ENCODE data around the gene EIF3B.
"Not testable (repeated sequence)": the region's sequence is repeated elsewhere in the genome, so short reads cannot be mapped to it uniquely, and the experiment has no call there.

EIF3B gene

DNA sequence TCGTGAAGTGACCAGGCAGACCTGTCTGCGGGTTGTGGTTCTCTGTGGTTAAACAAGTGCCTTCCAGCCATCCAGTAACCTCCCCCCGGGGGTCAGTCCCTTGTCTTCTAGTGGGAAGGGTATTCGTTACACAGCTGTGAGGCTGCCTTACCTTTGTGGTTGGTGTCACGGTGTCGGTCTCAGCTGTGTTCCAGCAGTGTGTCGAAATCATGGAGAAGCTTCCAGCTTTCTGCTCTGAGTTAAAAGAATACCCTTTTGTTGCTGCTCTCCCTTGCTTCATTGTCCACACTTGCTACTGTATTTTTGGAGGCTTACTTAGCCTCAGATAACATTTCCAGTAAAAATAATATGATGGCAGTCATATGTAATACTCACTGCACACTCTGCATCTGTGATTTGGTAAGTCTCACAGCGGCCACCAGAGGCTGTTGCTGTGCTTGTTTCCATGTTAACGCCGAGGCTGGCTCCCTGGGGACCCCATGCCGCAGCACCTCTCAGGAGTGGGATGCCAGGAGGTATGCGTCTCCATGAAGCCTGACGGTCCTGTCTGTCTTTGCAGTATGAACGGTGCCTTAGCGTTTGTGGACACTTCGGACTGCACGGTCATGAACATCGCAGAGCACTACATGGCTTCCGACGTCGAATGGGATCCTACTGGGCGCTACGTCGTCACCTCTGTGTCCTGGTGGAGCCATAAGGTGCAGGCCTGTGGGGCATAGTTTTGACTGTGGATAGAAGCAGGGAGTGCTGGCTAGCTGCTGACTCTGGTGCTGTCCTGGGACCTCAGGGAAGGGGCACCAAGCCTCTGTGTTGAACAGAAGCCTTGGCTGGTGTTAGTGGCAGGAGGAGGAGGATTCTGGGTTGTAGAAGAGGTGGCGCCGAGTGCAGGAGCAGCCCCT, 20.5 kb downstream of the EIF3B start:
- H3F3A ChIP-seq (ENCODE audit: insufficient read depth, low read length), result no peaks in the 10 kb centered on the region
- no peak overlapping the region for H3K4me3 ChIP-seq (ENCODE audit: low read depth, low read length, poor library complexity, severe bottlenecking)
- no peak overlapping the region for H2AFZ ChIP-seq (ENCODE audit: low read length)
- H4K20me1 ChIP-seq (ENCODE audit: insufficient read depth, low read length), result no peaks in the 10 kb centered on the region
- H3K36me3 ChIP-seq (ENCODE audit: insufficient read depth, low read length), result peaks cover 93% of the 10 kb centered on the region
- no peak for TF ChIP-seq EZH2 (IDR thresholded peaks at IDR 0.05; ENCODE audit: borderline replicate concordance, low read length)
- TF ChIP-seq, protein P1, sequence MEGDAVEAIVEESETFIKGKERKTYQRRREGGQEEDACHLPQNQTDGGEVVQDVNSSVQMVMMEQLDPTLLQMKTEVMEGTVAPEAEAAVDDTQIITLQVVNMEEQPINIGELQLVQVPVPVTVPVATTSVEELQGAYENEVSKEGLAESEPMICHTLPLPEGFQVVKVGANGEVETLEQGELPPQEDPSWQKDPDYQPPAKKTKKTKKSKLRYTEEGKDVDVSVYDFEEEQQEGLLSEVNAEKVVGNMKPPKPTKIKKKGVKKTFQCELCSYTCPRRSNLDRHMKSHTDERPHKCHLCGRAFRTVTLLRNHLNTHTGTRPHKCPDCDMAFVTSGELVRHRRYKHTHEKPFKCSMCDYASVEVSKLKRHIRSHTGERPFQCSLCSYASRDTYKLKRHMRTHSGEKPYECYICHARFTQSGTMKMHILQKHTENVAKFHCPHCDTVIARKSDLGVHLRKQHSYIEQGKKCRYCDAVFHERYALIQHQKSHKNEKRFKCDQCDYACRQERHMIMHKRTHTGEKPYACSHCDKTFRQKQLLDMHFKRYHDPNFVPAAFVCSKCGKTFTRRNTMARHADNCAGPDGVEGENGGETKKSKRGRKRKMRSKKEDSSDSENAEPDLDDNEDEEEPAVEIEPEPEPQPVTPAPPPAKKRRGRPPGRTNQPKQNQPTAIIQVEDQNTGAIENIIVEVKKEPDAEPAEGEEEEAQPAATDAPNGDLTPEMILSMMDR (IDR thresholded peaks at IDR 0.05; ENCODE audit: low read length), result no peak
- no peaks in the 10 kb centered on the region for H3K79me2 ChIP-seq (ENCODE audit: insufficient read depth, low read length)
- H3K9me3 ChIP-seq (ENCODE audit: low read length), result no peaks in the 10 kb centered on the region
- no peak overlapping the region for H3K4me2 ChIP-seq (ENCODE audit: low read length)
- no peaks in the 10 kb centered on the region for H3K4me1 ChIP-seq (ENCODE audit: insufficient read depth, low read length, severe bottlenecking)
- no peaks in the 10 kb centered on the region for H3K27me3 ChIP-seq (ENCODE audit: insufficient read depth, low read length)
- H3K27ac ChIP-seq (ENCODE audit: low read depth, low read length, poor library complexity, severe bottlenecking), result no peak overlapping the region
- H3K9ac ChIP-seq (ENCODE audit: low read length), result no peak overlapping the region
- no peaks in the 10 kb centered on the region for H3K9me2 ChIP-seq (ENCODE audit: low read depth, low read length)

DNA sequence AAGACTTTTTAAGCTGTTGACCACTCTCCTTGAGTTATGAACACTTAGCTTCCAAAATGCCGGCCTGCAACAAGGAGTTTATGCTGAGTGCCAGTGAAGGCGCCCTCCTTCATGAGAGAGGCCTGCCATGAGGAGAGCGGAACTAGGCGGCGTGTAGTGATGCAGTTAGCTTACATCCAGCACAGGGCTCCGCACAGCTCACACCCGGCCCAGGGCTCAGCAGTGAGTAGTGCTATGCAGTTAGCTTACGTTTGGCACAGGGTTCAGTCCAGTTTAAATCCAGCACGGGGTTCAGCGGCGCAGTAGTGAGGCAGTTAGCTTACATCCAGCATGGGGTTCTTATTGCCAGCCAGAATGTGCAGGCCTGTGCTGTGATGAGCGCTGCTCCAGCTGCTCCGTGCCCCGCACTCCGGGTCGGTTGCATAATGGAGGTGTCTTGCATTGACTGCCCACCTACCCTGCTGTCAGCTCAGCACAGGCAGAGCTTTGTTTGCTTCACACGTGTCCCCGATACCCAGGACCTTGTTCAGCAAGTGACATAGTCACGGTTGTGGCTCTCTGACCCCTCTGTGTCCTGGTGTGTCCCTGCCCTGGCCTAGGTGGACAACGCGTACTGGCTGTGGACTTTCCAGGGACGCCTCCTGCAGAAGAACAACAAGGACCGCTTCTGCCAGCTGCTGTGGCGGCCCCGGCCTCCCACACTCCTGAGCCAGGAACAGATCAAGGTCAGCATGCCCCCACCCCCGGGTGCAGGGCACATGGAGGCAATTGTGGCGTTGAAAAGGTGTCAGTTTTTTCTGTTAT, 21.9 kb downstream of the EIF3B start:
- Histone ChIP-seq H3F3A (ENCODE audit: insufficient read depth, low read length) (no peaks in the 10 kb centered on the region), H3K9me2 (ENCODE audit: low read depth, low read length) (no peaks in the 10 kb centered on the region), H2AFZ (ENCODE audit: low read length) (no peak overlapping the region), H3K4me3 (ENCODE audit: low read depth, low read length, poor library complexity, severe bottlenecking) (no peak overlapping the region), H3K79me2 (ENCODE audit: insufficient read depth, low read length) (no peaks in the 10 kb centered on the region), H3K4me2 (ENCODE audit: low read length) (no peak overlapping the region), H4K20me1 (ENCODE audit: insufficient read depth, low read length) (no peaks in the 10 kb centered on the region), H3K27ac (ENCODE audit: low read depth, low read length, poor library complexity, severe bottlenecking) (no peak overlapping the region), H3K4me1 (ENCODE audit: insufficient read depth, low read length, severe bottlenecking) (no peaks in the 10 kb centered on the region), H3K36me3 (ENCODE audit: insufficient read depth, low read length) (peaks cover 93% of the 10 kb centered on the region), H3K27me3 (ENCODE audit: insufficient read depth, low read length) (no peaks in the 10 kb centered on the region), H3K9ac (ENCODE audit: low read length) (no peak overlapping the region), H3K9me3 (ENCODE audit: low read length) (no peaks in the 10 kb centered on the region)
- no peak for TF ChIP-seq EZH2 (IDR thresholded peaks at IDR 0.05; ENCODE audit: borderline replicate concordance, low read length)
- TF ChIP-seq, protein P1 (IDR thresholded peaks at IDR 0.05; ENCODE audit: low read length), result no peak

DNA sequence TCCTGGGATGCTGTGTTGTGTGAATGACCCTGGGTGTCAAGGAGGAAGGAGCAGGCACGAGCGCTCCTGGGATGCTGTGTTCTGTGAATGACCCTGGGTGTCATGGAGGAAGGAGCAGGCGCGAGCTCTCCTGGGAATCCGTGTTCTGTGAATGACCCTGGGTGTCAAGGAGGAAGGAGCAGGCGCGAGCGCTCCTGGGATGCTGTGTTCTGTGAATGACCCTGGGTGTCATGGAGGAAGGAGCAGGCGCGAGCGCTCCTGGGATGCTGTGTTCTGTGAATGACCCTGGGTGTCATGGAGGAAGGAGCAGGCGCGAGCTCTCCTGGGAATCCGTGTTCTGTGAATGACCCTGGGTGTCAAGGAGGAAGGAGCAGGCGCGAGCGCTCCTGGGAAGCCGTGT, 22.9 kb downstream of the EIF3B start:
- not testable (repeated sequence) for H4K20me1 ChIP-seq (ENCODE audit: insufficient read depth, low read length); H3F3A ChIP-seq (ENCODE audit: insufficient read depth, low read length); H3K4me1 ChIP-seq (ENCODE audit: insufficient read depth, low read length, severe bottlenecking); H3K4me2 ChIP-seq (ENCODE audit: low read length); H3K27ac ChIP-seq (ENCODE audit: low read depth, low read length, poor library complexity, severe bottlenecking); H3K9ac ChIP-seq (ENCODE audit: low read length); H3K9me2 ChIP-seq (ENCODE audit: low read depth, low read length); H3K9me3 ChIP-seq (ENCODE audit: low read length); H3K4me3 ChIP-seq (ENCODE audit: low read depth, low read length, poor library complexity, severe bottlenecking); H3K79me2 ChIP-seq (ENCODE audit: insufficient read depth, low read length); H3K27me3 ChIP-seq (ENCODE audit: insufficient read depth, low read length); H2AFZ ChIP-seq (ENCODE audit: low read length)
- H3K36me3 ChIP-seq (ENCODE audit: insufficient read depth, low read length), result peaks cover 93% of the 10 kb centered on the region

- H3K4me1 ChIP-seq (ENCODE audit: insufficient read depth, low read length, severe bottlenecking); H3K9me3 ChIP-seq (ENCODE audit: low read length); H3F3A ChIP-seq (ENCODE audit: insufficient read depth, low read length); H3K9ac ChIP-seq (ENCODE audit: low read length); H3K27me3 ChIP-seq (ENCODE audit: insufficient read depth, low read length); H2AFZ ChIP-seq (ENCODE audit: low read length); H3K4me3 ChIP-seq (ENCODE audit: low read depth, low read length, poor library complexity, severe bottlenecking); H3K79me2 ChIP-seq (ENCODE audit: insufficient read depth, low read length); H3K9me2 ChIP-seq (ENCODE audit: low read depth, low read length); H4K20me1 ChIP-seq (ENCODE audit: insufficient read depth, low read length); H3K4me2 ChIP-seq (ENCODE audit: low read length); H3K27ac ChIP-seq (ENCODE audit: low read depth, low read length, poor library complexity, severe bottlenecking): not testable (repeated sequence)
- peaks cover 91% of the 10 kb centered on the region for H3K36me3 ChIP-seq (ENCODE audit: insufficient read depth, low read length)
Observed at GRCh38 chr7:2378125-2378524, 23.5 kb downstream of the EIF3B start.
